Activated CD4-positive, alpha-beta T cell treated with anti-CD3 and anti-CD28 coated beads, Interleukin-2, amount 50 U/mL, for 16 hours (primary cell): ENCODE measurements around the gene TRAF2.
A peak's percentile ranks its signal among the peaks of the same experiment; 100 is the strongest.

Experiments used
- DNase-seq: peaks from one replicate; pipeline ENCODE4 v3.0.0-alpha.2; 2020

TRAF2 gene

GRCh38 chr9:136886610-136887597 lies 588 bp downstream of the TRAF2 start:
- DNase-seq, result peak; percentile 45

- DNase-seq, result no peak
Observed at GRCh38 chr9:136888454-136888853, 2.1 kb downstream of the TRAF2 start.

GRCh38 chr9:136889858-136890257 lies 3.5 kb downstream of the TRAF2 start:
- no peak for DNase-seq

- DNase-seq, result no peak
Observed at GRCh38 chr9:136890661-136891060, 4.3 kb downstream of the TRAF2 start.

- DNase-seq, result no peak
Observed at GRCh38 chr9:136896027-136896426, 9.7 kb downstream of the TRAF2 start.

- no peak for DNase-seq
Observed at GRCh38 chr9:136898483-136899100, 12.3 kb downstream of the TRAF2 start.

GRCh38 chr9:136899196-136899595 lies 12.9 kb downstream of the TRAF2 start:
- DNase-seq, result no peak

GRCh38 chr9:136900556-136900955 lies 14.2 kb downstream of the TRAF2 start:
- DNase-seq, result no peak

GRCh38 chr9:136900988-136901515 lies 14.7 kb downstream of the TRAF2 start:
- DNase-seq, result no peak

- DNase-seq, result peak; percentile 83
Observed at GRCh38 chr9:136901516-136902258, 15.4 kb downstream of the TRAF2 start.

GRCh38 chr9:136902259-136902821 lies 16.0 kb downstream of the TRAF2 start:
- peak; percentile 91 for DNase-seq

GRCh38 chr9:136903041-136903554 lies 16.8 kb downstream of the TRAF2 start:
- peak; percentile 28 for DNase-seq

- no peak for DNase-seq
Observed at GRCh38 chr9:136906266-136906665, 19.9 kb downstream of the TRAF2 start.

- no peak for DNase-seq
Observed at GRCh38 chr9:136907011-136907914, 20.9 kb downstream of the TRAF2 start.

GRCh38 chr9:136910197-136910900 lies 24.0 kb downstream of the TRAF2 start:
- DNase-seq, result no peak

- DNase-seq, result no peak
Observed at GRCh38 chr9:136910901-136911245, 24.6 kb downstream of the TRAF2 start.

GRCh38 chr9:136913701-136914438 lies 27.6 kb downstream of the TRAF2 start:
- no peak for DNase-seq

- no peak for DNase-seq
Observed at GRCh38 chr9:136915632-136916329, 29.5 kb downstream of the TRAF2 start.
